Measurements from ENCODE around the gene TAF10. TPM values are rescaled to one million over a fixed set of nuclear protein-coding genes. Genes with fewer than 3 reads are reported as not detected.
A peak's percentile ranks its signal among the peaks of the same experiment; 100 is the strongest.

Gene TAF10
- total RNA-seq = 100 to 1,000 TPM in 8 of 9 donors, 10 to 100 TPM in 1; 69.7 to 290 (median 174) TPM
- 100 to 1,000 TPM; 280 to 389 (median 310) TPM for polyA plus RNA-seq
- long read RNA-seq, donor 1, full-length matches to known transcripts = 86 of 103 reads
- long read RNA-seq, donor 1, partial matches to known transcripts = 17 of 103 reads
- long read RNA-seq, donor 1, other reads (novel, unspliced or antisense) = 0 of 103 reads
- long read RNA-seq, donor 2, full-length matches to known transcripts = 55 of 62 reads
- long read RNA-seq, donor 2, partial matches to known transcripts = 7 of 62 reads
- long read RNA-seq, donor 2, other reads (novel, unspliced or antisense) = 0 of 62 reads
- long read RNA-seq, donor 3, full-length matches to known transcripts = 59 of 72 reads
- long read RNA-seq, donor 3, partial matches to known transcripts = 13 of 72 reads
- long read RNA-seq, donor 3, other reads (novel, unspliced or antisense) = 0 of 72 reads
- long read RNA-seq, donor 4, partial matches to known transcripts = 1 of 3 reads
- long read RNA-seq, donor 4, other reads (novel, unspliced or antisense) = 0 of 3 reads
- long read RNA-seq, donor 5, full-length matches to known transcripts = 141 of 158 reads
- long read RNA-seq, donor 5, partial matches to known transcripts = 12 of 158 reads
- long read RNA-seq, donor 5, other reads (novel, unspliced or antisense) = 5 of 158 reads
- long read RNA-seq, donor 6, full-length matches to known transcripts = 2 of 4 reads
- long read RNA-seq, donor 6, partial matches to known transcripts = 2 of 4 reads
- long read RNA-seq, donor 6, other reads (novel, unspliced or antisense) = 0 of 4 reads
- long read RNA-seq, donor 7, full-length matches to known transcripts = 46 of 86 reads
- long read RNA-seq, donor 7, partial matches to known transcripts = 33 of 86 reads
- long read RNA-seq, donor 7, other reads (novel, unspliced or antisense) = 7 of 86 reads
- long read RNA-seq, donor 8, transcript TAF10-201 (5 exons, 1,215 nt) = major isoform, 99 of 112 reads
- long read RNA-seq, donor 8, partial matches to known transcripts = 11 of 112 reads
- long read RNA-seq, donor 8, other reads (novel, unspliced or antisense) = 0 of 112 reads
- long read RNA-seq, donor 9, full-length matches to known transcripts = 41 of 54 reads
- long read RNA-seq, donor 9, partial matches to known transcripts = 13 of 54 reads
- long read RNA-seq, donor 9, other reads (novel, unspliced or antisense) = 0 of 54 reads
- long read RNA-seq, donor 10, transcript TAF10-201 (5 exons, 1,215 nt) = major isoform, 47 of 47 reads
- long read RNA-seq, donor 10, partial matches to known transcripts = 0 of 47 reads
- long read RNA-seq, donor 10, other reads (novel, unspliced or antisense) = 0 of 47 reads

GRCh38 chr11:6612213-6613041, at the start of gene TAF10:
Gene TAF10, minus strand, starts transcription at chr11:6612216. Its CDS starts 27 bp downstream, at chr11:6612189.
- Histone ChIP-seq H3K27me3 (no peaks in the 10 kb centered on the region), H3K27ac (peak within 1 kb of the TSS; percentile 95 to 99 (median 98)), H3K4me3 (peak within 1 kb of the TSS in 3 of 4 donors; percentile 13 to 87 (median 47)), H3K9me3 (replicated peaks in 1 of 3) (no peaks in the 10 kb centered on the region), H3K36me3 (replicated peaks in 1 of 2) (peaks cover 0 to 61% of the 10 kb centered on the region in 2 donors), H3K4me1 (replicated peaks in 1 of 2) (peaks cover 18 to 36% of the 10 kb centered on the region in 2 donors)
- intact Hi-C loops (cut with DNase I) = no loop called here
- DNase-seq = peak; percentile 96 to 99 (median 98)
- peak in 5 of 6 experiments; percentile 25 to 57 (median 37) for TF ChIP-seq CTCF (IDR thresholded peaks at IDR 0.05)
- peak; percentile 85 to 99 for TF ChIP-seq POLR2A (IDR thresholded peaks at IDR 0.05)
- WGBS, 4 donors = 0 to 2% (median 1%) methylated on average over 15 to 51 of the region's 51 CpGs

GRCh38 chr11:6660712-6661111, 48.7 kb upstream of the TAF10 start:
- 82 to 85% (median 85%) methylated on average over 3 of the region's 3 CpGs for WGBS, 4 donors
- no peaks in the 10 kb centered on the region for H3K27me3 ChIP-seq
- intact Hi-C loops (cut with DNase I) = no loop called here
- TF ChIP-seq POLR2A (IDR thresholded peaks at IDR 0.05) = no peak
- TF ChIP-seq CTCF (IDR thresholded peaks at IDR 0.05) = no peak
- DNase-seq = no peak
- H3K4me1 ChIP-seq (replicated peaks in 1 of 2) = no peaks in the 10 kb centered on the region
- no peak overlapping the region for H3K27ac ChIP-seq
- no peaks in the 10 kb centered on the region for H3K9me3 ChIP-seq (replicated peaks in 1 of 3)
- no peaks in the 10 kb centered on the region for H3K36me3 ChIP-seq (replicated peaks in 1 of 2)
- H3K4me3 ChIP-seq = no peak overlapping the region

- H3K4me3 ChIP-seq = no peak overlapping the region
- H3K9me3 ChIP-seq (replicated peaks in 1 of 3) = no peaks in the 10 kb centered on the region
- no peaks in the 10 kb centered on the region for H3K36me3 ChIP-seq (replicated peaks in 1 of 2)
- TF ChIP-seq CTCF (IDR thresholded peaks at IDR 0.05) = no peak
- TF ChIP-seq POLR2A (IDR thresholded peaks at IDR 0.05) = no peak
- no peaks in the 10 kb centered on the region for H3K4me1 ChIP-seq (replicated peaks in 1 of 2)
- no peaks in the 10 kb centered on the region for H3K27me3 ChIP-seq
- DNase-seq = no peak
- intact Hi-C loops (cut with DNase I) = no loop called here
- H3K27ac ChIP-seq = no peak overlapping the region
Observed at GRCh38 chr11:6658647-6659046, 46.6 kb upstream of the TAF10 start.
